H1 (cell line): ENCODE measurements around the gene RAP1A. TPM values are rescaled to one million over a fixed set of nuclear protein-coding genes. Genes with fewer than 3 reads are reported as not detected.

Experiments used
- CTCF ChIA-PET: fragments of 300-600 bp; sonication (Branson Sonifier 250); formaldehyde crosslinking; loops from one replicate; lab custom pipeline; 2021; ENCODE audit not compliant: partially characterized antibody; lab: Charles Lee
- POLR2A ChIA-PET: fragments of 300-600 bp; sonication (Branson Sonifier 250); formaldehyde crosslinking; loops from one replicate; lab custom pipeline; 2021; ENCODE audit warnings: inconsistent platforms; ENCODE audit not compliant: partially characterized antibody; lab: Charles Lee
- DNase-seq, 2 experiments: peaks; one replicate each; pipeline versions ENCODE4 v3.0.0 to v3.0.0-alpha.2; 2010 to 2022; ENCODE audit warnings: low spot score in 2 of 2, low read depth in 1 of 2, mixed read lengths in 1 of 2
- FAIRE-seq: peaks from 2 replicates; lab custom pipeline; 2011; peaks lifted over from hg19 to GRCh38; lab: Jason Lieb, UNC
- H2AFZ ChIP-seq: 2 replicates; pipeline ENCODE4 v1.8.1; 2012; ENCODE audit warnings: low read length, inconsistent platforms
- H2AK5ac ChIP-seq: 2 replicates; pipeline ENCODE4 v1.6.1; 2013; ENCODE audit warnings: low read depth, low read length
- H2BK120ac ChIP-seq: replicated peaks from 2 replicates; pipeline ENCODE3; 2013; ENCODE audit warnings: low read depth, low read length, inconsistent platforms
- H2BK12ac ChIP-seq: 2 replicates; pipeline ENCODE4 v1.6.1; 2013; ENCODE audit warnings: low read depth, low read length
- H2BK15ac ChIP-seq: 2 replicates; pipeline ENCODE4 v1.6.1; 2013; ENCODE audit warnings: low read length
- H2BK20ac ChIP-seq: 2 replicates; pipeline ENCODE4 v1.6.1; 2013; ENCODE audit warnings: low read length
- H2BK5ac ChIP-seq: 2 replicates; pipeline ENCODE4 v1.6.1; 2013; ENCODE audit warnings: low read depth, low read length
- H3K14ac ChIP-seq: 2 replicates; pipeline ENCODE4 v1.6.1; 2013; ENCODE audit warnings: inconsistent platforms; ENCODE audit not compliant: insufficient read length
- H3K18ac ChIP-seq: 2 replicates; pipeline ENCODE4 v1.6.1; 2013; ENCODE audit warnings: low read length; ENCODE audit errors: extremely low read depth
- H3K23ac ChIP-seq: 2 replicates; pipeline ENCODE4 v1.6.1; 2013; ENCODE audit warnings: inconsistent platforms; ENCODE audit not compliant: insufficient read length
- H3K23me2 ChIP-seq: 2 replicates; pipeline ENCODE4 v1.6.1; 2013; ENCODE audit warnings: low read depth, low read length
- H3K27ac ChIP-seq: 2 replicates; pipeline ENCODE4 v1.6.1; 2011; ENCODE audit warnings: low read depth, low read length, inconsistent platforms
- H3K27me3 ChIP-seq, 4 experiments: replicated peaks in 1 of 4; 1 replicate in 1 of 4; 2 replicates in 3 of 4; pipeline versions ENCODE4 v1.6.1 to v1.8.1; 2011 to 2013; ENCODE audit warnings: low read length in 3 of 4, mild to moderate bottlenecking in 3 of 4, inconsistent platforms in 2 of 4, mixed read lengths in 2 of 4, moderate library complexity in 1 of 4; ENCODE audit not compliant: control insufficient read depth in 3 of 4, insufficient read depth in 3 of 4; ENCODE audit errors: extremely low read depth in 1 of 4
- H3K36me3 ChIP-seq, 4 experiments: 2 replicates each; pipeline versions ENCODE4 v1.6.1 to v1.8.1; 2011 to 2013; ENCODE audit warnings: mild to moderate bottlenecking in 4 of 4, low read length in 3 of 4, moderate library complexity in 2 of 4, control low read depth in 1 of 4, inconsistent platforms in 1 of 4; ENCODE audit not compliant: insufficient read depth in 4 of 4, control insufficient read depth in 2 of 4
- H3K4ac ChIP-seq: replicated peaks from 2 replicates; pipeline ENCODE3; 2013; ENCODE audit warnings: low read length, low read depth, mixed read lengths, inconsistent platforms; ENCODE audit not compliant: insufficient read length
- H3K4me1 ChIP-seq, 4 experiments: replicated peaks in 1 of 4; 1 replicate in 1 of 4; 2 replicates in 3 of 4; pipeline versions ENCODE4 v1.6.1 to v1.8.1; 2011 to 2013; ENCODE audit warnings: low read length in 3 of 4, inconsistent platforms in 2 of 4, mixed read lengths in 1 of 4; ENCODE audit not compliant: insufficient read depth in 4 of 4, control insufficient read depth in 3 of 4
- H3K4me2 ChIP-seq, 2 experiments: 2 replicates each; pipeline versions ENCODE4 v1.6.1 to v1.8.1; 2011 to 2013; ENCODE audit warnings: low read depth in 2 of 2, low read length in 2 of 2, control low read depth in 1 of 2, inconsistent platforms in 1 of 2, mild to moderate bottlenecking in 1 of 2; ENCODE audit not compliant: insufficient read depth in 1 of 2
- H3K4me3 ChIP-seq, 4 experiments: fragments of 200-600, 300-600 bp in 1 of 4; sonication (generic), shearing (Covaris generic), sonication (Bioruptor Twin) in 1 of 4; 2 replicates each; pipeline versions ENCODE4 v1.5.1 to v1.8.1; 2011 to 2016; ENCODE audit warnings: low read length in 4 of 4, low read depth in 3 of 4, control low read depth in 2 of 4, inconsistent platforms in 2 of 4, mild to moderate bottlenecking in 2 of 4, mixed read lengths in 1 of 4, moderate library complexity in 1 of 4; ENCODE audit not compliant: insufficient read depth in 2 of 4; ENCODE audit errors: extremely low read depth in 1 of 4
- H3K56ac ChIP-seq: replicated peaks from 2 replicates; pipeline ENCODE3; 2013; ENCODE audit warnings: low read depth, mild to moderate bottlenecking, mixed read lengths, low read length, inconsistent platforms; ENCODE audit not compliant: insufficient read length
- H3K79me1 ChIP-seq: 2 replicates; pipeline ENCODE4 v1.6.1; 2013; ENCODE audit warnings: low read depth, low read length, control low read depth
- H3K79me2 ChIP-seq, 2 experiments: 2 replicates each; pipeline versions ENCODE4 v1.6.1 to v1.8.1; 2012 to 2013; ENCODE audit warnings: low read length in 2 of 2, mild to moderate bottlenecking in 2 of 2, inconsistent platforms in 1 of 2; ENCODE audit not compliant: insufficient read depth in 2 of 2, control insufficient read depth in 1 of 2
- H3K9ac ChIP-seq, 4 experiments: replicated peaks in 1 of 4; 1 replicate in 1 of 4; 2 replicates in 3 of 4; pipeline versions ENCODE4 v1.6.1 to v1.8.1; 2011 to 2013; ENCODE audit warnings: low read depth in 3 of 4, low read length in 3 of 4, control low read depth in 2 of 4, mild to moderate bottlenecking in 2 of 4, moderate library complexity in 2 of 4, inconsistent platforms in 1 of 4; ENCODE audit errors: extremely low read depth in 1 of 4
- H3K9me3 ChIP-seq, 2 experiments: 2 replicates each; pipeline versions ENCODE4 v1.6.1 to v1.8.1; 2012 to 2013; ENCODE audit warnings: mild to moderate bottlenecking in 2 of 2, moderate library complexity in 2 of 2, control low read depth in 1 of 2, inconsistent platforms in 1 of 2, low read depth in 1 of 2, low read length in 1 of 2, mixed read lengths in 1 of 2; ENCODE audit not compliant: insufficient read depth in 2 of 2
- H4K20me1 ChIP-seq, 2 experiments: replicated peaks in 1 of 2; 2 replicates each; pipeline versions ENCODE3 to v1.8.1; 2011 to 2013; ENCODE audit warnings: inconsistent platforms in 2 of 2, low read length in 2 of 2, mild to moderate bottlenecking in 1 of 2; ENCODE audit not compliant: insufficient read depth in 2 of 2, control insufficient read depth in 1 of 2
- H4K5ac ChIP-seq: 2 replicates; pipeline ENCODE4 v1.6.1; 2013; ENCODE audit warnings: low read length, low read depth, mixed read lengths, inconsistent platforms; ENCODE audit not compliant: insufficient read length
- H4K8ac ChIP-seq: 2 replicates; pipeline ENCODE4 v1.8.0; 2013; ENCODE audit warnings: mild to moderate bottlenecking, moderate library complexity, low read length, inconsistent platforms; ENCODE audit not compliant: insufficient read depth; ENCODE audit errors: extremely low read depth
- H4K91ac ChIP-seq: replicated peaks from 2 replicates; pipeline ENCODE3; 2013; ENCODE audit warnings: low read length, mixed read lengths, inconsistent platforms; ENCODE audit not compliant: insufficient read length
- ATF2 ChIP-seq: IDR thresholded peaks from 2 replicates; pipeline ENCODE4 v1.6.1; 2012; ENCODE audit warnings: low read length, inconsistent platforms
- BACH1 ChIP-seq: IDR thresholded peaks from 2 replicates; pipeline ENCODE4 v1.6.1; 2012; ENCODE audit warnings: low read length, improper control_type of control experiment
- BCL11A ChIP-seq, 2 experiments: IDR thresholded peaks; one replicate each; pipeline ENCODE4 v1.6.1; 2011; ENCODE audit warnings: low read depth in 2 of 2, low read length in 2 of 2, mild to moderate bottlenecking in 2 of 2
- CEBPB ChIP-seq: IDR thresholded peaks from 2 replicates; pipeline ENCODE4 v1.6.1; 2012; ENCODE audit warnings: low read depth, low read length
- CTBP2 ChIP-seq: IDR thresholded peaks from 2 replicates; pipeline ENCODE4 v1.7.0; 2011; ENCODE audit warnings: borderline replicate concordance, mild to moderate bottlenecking, moderate library complexity, mixed read lengths, low read length; ENCODE audit not compliant: insufficient read depth, insufficient read length
- EP300 ChIP-seq, 2 experiments: IDR thresholded peaks; 1 replicate in 1 of 2; 2 replicates in 1 of 2; pipeline ENCODE4 v1.6.1; 2011 to 2012; ENCODE audit warnings: low read depth in 2 of 2, low read length in 2 of 2, mild to moderate bottlenecking in 2 of 2, borderline replicate concordance in 1 of 2, inconsistent platforms in 1 of 2, moderate library complexity in 1 of 2
- HDAC2 ChIP-seq, 2 experiments: fragments of 300-600 bp in 1 of 2; sonication (generic) in 1 of 2; IDR thresholded peaks; 2 replicates each; pipeline ENCODE4 v1.6.1; 2011 to 2012; ENCODE audit warnings: low read depth in 2 of 2, low read length in 2 of 2, mild to moderate bottlenecking in 2 of 2, moderate library complexity in 2 of 2, borderline replicate concordance in 1 of 2, inconsistent platforms in 1 of 2
- KDM5A ChIP-seq: fragments of 200-600 bp; IDR thresholded peaks from 2 replicates; pipeline ENCODE4 v1.7.1; 2012; ENCODE audit warnings: mild to moderate bottlenecking, low read length, inconsistent platforms, mixed read lengths
- NRF1 ChIP-seq: IDR thresholded peaks from 2 replicates; pipeline ENCODE4 v1.6.1; 2011; ENCODE audit warnings: mild to moderate bottlenecking, low read depth, low read length, improper control_type of control experiment
- TAF1 ChIP-seq: IDR thresholded peaks from 2 replicates; pipeline ENCODE4 v1.6.1; 2011; ENCODE audit warnings: mild to moderate bottlenecking, low read depth, low read length
- TCF12 ChIP-seq: IDR thresholded peaks from 2 replicates; pipeline ENCODE4 v1.6.1; 2011; ENCODE audit warnings: low read depth, mild to moderate bottlenecking, low read length
- YY1 ChIP-seq: IDR thresholded peaks from 2 replicates; pipeline ENCODE4 v1.6.1; 2011; ENCODE audit warnings: low read depth, mild to moderate bottlenecking, low read length
- WGBS, 2 experiments: shearing (Covaris generic) in 1 of 2; methylation state at CpG; one replicate each; pipeline versions ENCODE4 v1.1.6 to v1.1.7; 2013 to 2015; ENCODE audit warnings: low lambda C conversion rate in 2 of 2, mixed read lengths in 2 of 2, inconsistent platforms in 1 of 2, low coverage in 1 of 2, missing lambda C conversion rate in 1 of 2; ENCODE audit not compliant: insufficient replicate concordance in 2 of 2, insufficient coverage in 1 of 2, insufficient read length in 1 of 2; ENCODE audit errors: extremely low coverage in 1 of 2, missing lambda C conversion rate in 1 of 2; 5-methylcytosine and 5-hydroxymethylcytosine counted together
- polyA plus RNA-seq, 7 experiments: library from polyadenylated mRNA; depleted of rRNA in 3 of 7; stranded (reverse) in 5 of 7; unstranded in 2 of 7; fragments of >200 nt in 5 of 7; fragments of 200-250 nt in 2 of 7; gene quantifications; 1 replicate in 5 of 7; 2 replicates in 1 of 7; 4 replicates in 1 of 7; pipeline versions ENCODE4 v1.2.1 to v1.2.3, GENCODE V29; 2011 to 2013; ENCODE audit warnings: missing spikeins in 2 of 7, mixed read lengths in 2 of 7
- total RNA-seq: library from RNA; stranded (reverse); fragmentation: NEBNext Ultra II Directional; extraction: Animal tissue kit (Norgen Biotek cat#: 25700); gene quantifications from 2 replicates; pipeline ENCODE4 v1.2.1, GENCODE V29; 2021

Gene RAP1A
- total and polyA plus RNA-seq, 2 of the 8 experiments (the other 6 are each of a cell fraction or from before 2014, with no cell fraction given): 10.9 to 35.8 TPM

GRCh38 chr1:111602974-111603373 is 16.6 kb upstream of the RAP1A start:
- Histone ChIP-seq H2BK15ac (no peak overlapping the region), H4K5ac (no peak overlapping the region), H2BK5ac (no peak overlapping the region), H3K79me1 (no peaks in the 10 kb centered on the region), H3K4ac (no peak overlapping the region), H3K56ac (no peak overlapping the region), H3K36me3 (no peaks in the 10 kb centered on the region), H4K8ac (no peak overlapping the region), H3K27ac (no peak overlapping the region), H3K4me1 (no peaks in the 10 kb centered on the region)
- CTCF ChIA-PET: interaction anchor here (0.7 to 0.9 kb wide), 2 partner anchors 21 to 32 kb away, joined by 3 read pairs; no protein-coding TSS in a partner anchor
- no peak for TF ChIP-seq TCF12
- no peak for TF ChIP-seq EP300 (IDR thresholded peaks at IDR 0.05; ENCODE audit: borderline replicate concordance in 1 of 2, low read depth in 2 of 2, low read length in 2 of 2)
- no peak for TF ChIP-seq HDAC2 (IDR thresholded peaks at IDR 0.05; ENCODE audit: borderline replicate concordance in 1 of 2, low read depth in 2 of 2, low read length in 2 of 2)
- TF ChIP-seq ATF2: no peak
- no peak for TF ChIP-seq CEBPB
- TF ChIP-seq TAF1: no peak
- no peak for TF ChIP-seq NRF1
- TF ChIP-seq CTBP2: no peak
- TF ChIP-seq YY1: no peak
- no peak for TF ChIP-seq BCL11A (IDR thresholded peaks at IDR 0.05; ENCODE audit: low read depth in 2 of 2, low read length in 2 of 2)
- no peak for TF ChIP-seq KDM5A
- no peak for TF ChIP-seq BACH1
- TF ChIP-seq, all 59 proteins: peak for 0
- Histone ChIP-seq H2AFZ (no peak overlapping the region), H4K91ac (no peak overlapping the region), H2BK120ac (no peak overlapping the region), H3K9me3 (peaks cover 0 to 7% of the 10 kb centered on the region in 2 experiments; a peak in 1 of 4 replicates), H3K14ac (no peak overlapping the region), H3K23ac (no peak overlapping the region), H3K27me3 (no peaks in the 10 kb centered on the region), H3K79me2 (no peaks in the 10 kb centered on the region; a peak in 1 of 4 replicates), H2AK5ac (no peak overlapping the region), H4K20me1 (no peaks in the 10 kb centered on the region), H3K4me3 (no peak overlapping the region), H2BK20ac (no peak overlapping the region), H3K9ac (no peak overlapping the region), H3K23me2 (no peaks in the 10 kb centered on the region), H3K18ac (no peak overlapping the region), H3K4me2 (no peak overlapping the region), H2BK12ac (no peak overlapping the region)
- no peak for DNase-seq
- POLR2A ChIA-PET: interaction anchor here (1.2 kb wide), 1 partner anchor 10 kb away, joined by 5 read pairs; no protein-coding TSS in a partner anchor
- no peak for FAIRE-seq
- WGBS, 2 experiments: 95% methylated on average over 4 of the region's 4 CpGs; no CpG with 5 or more reads in 1 of the 2 experiments
